ENCODE data around the gene MTERF4.

MTERF4 gene

DNA sequence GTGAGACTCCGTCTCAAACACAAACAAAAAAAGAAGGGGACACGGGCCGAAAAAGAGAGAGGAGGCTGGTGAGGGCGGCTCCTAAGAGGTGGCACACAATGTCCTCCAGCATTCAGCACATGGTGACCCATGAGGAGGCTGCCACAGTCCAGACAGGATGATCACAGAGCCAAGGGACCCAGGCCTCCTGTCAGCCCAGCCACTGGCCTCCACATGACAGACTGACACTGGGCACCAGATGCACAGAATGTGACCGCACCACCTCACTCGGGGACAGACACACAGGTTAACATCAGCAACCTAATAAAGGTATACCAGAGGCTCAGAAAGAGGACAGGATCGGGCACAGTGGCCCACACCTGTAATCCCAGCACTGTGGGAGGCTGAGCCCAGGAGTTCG is 26.2 kb upstream of the MTERF4 start:
- Histone ChIP-seq H3K27me3 (ENCODE audit: insufficient read depth, poor library complexity, severe bottlenecking) (no peaks in the 10 kb centered on the region), H3K4me3 (replicated peaks; ENCODE audit: insufficient read depth, low read length) (no peak overlapping the region), H3K27ac (replicated peaks) (no peak overlapping the region)
- DNase-seq (ENCODE audit: low read depth in 1 of 2, low spot score in 1 of 2), result no peak
- TF ChIP-seq SPI1 (IDR thresholded peaks at IDR 0.05; ENCODE audit: borderline replicate concordance, low read depth), result no peak
- TF ChIP-seq, protein P1, sequence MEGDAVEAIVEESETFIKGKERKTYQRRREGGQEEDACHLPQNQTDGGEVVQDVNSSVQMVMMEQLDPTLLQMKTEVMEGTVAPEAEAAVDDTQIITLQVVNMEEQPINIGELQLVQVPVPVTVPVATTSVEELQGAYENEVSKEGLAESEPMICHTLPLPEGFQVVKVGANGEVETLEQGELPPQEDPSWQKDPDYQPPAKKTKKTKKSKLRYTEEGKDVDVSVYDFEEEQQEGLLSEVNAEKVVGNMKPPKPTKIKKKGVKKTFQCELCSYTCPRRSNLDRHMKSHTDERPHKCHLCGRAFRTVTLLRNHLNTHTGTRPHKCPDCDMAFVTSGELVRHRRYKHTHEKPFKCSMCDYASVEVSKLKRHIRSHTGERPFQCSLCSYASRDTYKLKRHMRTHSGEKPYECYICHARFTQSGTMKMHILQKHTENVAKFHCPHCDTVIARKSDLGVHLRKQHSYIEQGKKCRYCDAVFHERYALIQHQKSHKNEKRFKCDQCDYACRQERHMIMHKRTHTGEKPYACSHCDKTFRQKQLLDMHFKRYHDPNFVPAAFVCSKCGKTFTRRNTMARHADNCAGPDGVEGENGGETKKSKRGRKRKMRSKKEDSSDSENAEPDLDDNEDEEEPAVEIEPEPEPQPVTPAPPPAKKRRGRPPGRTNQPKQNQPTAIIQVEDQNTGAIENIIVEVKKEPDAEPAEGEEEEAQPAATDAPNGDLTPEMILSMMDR (IDR thresholded peaks at IDR 0.05; ENCODE audit: insufficient read depth, low read length), result no peak
- TF ChIP-seq, protein P2, sequence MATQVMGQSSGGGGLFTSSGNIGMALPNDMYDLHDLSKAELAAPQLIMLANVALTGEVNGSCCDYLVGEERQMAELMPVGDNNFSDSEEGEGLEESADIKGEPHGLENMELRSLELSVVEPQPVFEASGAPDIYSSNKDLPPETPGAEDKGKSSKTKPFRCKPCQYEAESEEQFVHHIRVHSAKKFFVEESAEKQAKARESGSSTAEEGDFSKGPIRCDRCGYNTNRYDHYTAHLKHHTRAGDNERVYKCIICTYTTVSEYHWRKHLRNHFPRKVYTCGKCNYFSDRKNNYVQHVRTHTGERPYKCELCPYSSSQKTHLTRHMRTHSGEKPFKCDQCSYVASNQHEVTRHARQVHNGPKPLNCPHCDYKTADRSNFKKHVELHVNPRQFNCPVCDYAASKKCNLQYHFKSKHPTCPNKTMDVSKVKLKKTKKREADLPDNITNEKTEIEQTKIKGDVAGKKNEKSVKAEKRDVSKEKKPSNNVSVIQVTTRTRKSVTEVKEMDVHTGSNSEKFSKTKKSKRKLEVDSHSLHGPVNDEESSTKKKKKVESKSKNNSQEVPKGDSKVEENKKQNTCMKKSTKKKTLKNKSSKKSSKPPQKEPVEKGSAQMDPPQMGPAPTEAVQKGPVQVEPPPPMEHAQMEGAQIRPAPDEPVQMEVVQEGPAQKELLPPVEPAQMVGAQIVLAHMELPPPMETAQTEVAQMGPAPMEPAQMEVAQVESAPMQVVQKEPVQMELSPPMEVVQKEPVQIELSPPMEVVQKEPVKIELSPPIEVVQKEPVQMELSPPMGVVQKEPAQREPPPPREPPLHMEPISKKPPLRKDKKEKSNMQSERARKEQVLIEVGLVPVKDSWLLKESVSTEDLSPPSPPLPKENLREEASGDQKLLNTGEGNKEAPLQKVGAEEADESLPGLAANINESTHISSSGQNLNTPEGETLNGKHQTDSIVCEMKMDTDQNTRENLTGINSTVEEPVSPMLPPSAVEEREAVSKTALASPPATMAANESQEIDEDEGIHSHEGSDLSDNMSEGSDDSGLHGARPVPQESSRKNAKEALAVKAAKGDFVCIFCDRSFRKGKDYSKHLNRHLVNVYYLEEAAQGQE (IDR thresholded peaks at IDR 0.05; ENCODE audit: insufficient replicate concordance, low read depth), result no peak
- no peak for TF ChIP-seq GABPA (IDR thresholded peaks at IDR 0.05; ENCODE audit: low read depth)
- no peak for TF ChIP-seq POLR2AphosphoS5 (IDR thresholded peaks at IDR 0.05; ENCODE audit: low read depth)

DNA sequence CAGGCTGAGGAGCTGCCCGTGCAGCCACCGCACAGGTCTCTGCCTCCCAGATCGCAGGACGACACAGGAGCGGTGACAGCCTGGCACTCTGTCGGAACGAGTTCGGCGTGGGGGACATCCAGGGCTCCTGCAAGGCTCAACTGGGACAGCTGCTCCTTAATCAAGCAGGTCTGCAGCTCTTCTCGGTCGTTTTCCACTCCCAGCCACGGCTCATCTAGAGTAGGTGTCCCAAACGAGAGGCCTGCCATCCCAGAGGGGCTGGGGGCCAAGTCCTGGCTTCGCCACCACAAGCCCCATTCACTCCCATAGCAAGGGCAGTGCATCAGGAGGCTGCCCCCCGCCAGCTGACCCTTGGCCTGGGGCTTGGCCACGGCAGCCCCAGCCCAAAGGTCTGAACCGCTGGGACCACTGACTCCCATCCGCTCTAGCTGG is 24.7 kb upstream of the MTERF4 start:
- TF ChIP-seq GABPA (IDR thresholded peaks at IDR 0.05; ENCODE audit: low read depth) (no peak), POLR2AphosphoS5 (IDR thresholded peaks at IDR 0.05; ENCODE audit: low read depth) (no peak), SPI1 (IDR thresholded peaks at IDR 0.05; ENCODE audit: borderline replicate concordance, low read depth) (no peak)
- TF ChIP-seq, protein P2 (IDR thresholded peaks at IDR 0.05; ENCODE audit: insufficient replicate concordance, low read depth), result no peak
- TF ChIP-seq, protein P1 (IDR thresholded peaks at IDR 0.05; ENCODE audit: insufficient read depth, low read length), result no peak
- no peaks in the 10 kb centered on the region for H3K27me3 ChIP-seq (ENCODE audit: insufficient read depth, poor library complexity, severe bottlenecking)
- H3K4me3 ChIP-seq (replicated peaks; ENCODE audit: insufficient read depth, low read length), result no peak overlapping the region
- H3K27ac ChIP-seq (replicated peaks), result no peak overlapping the region
- DNase-seq (ENCODE audit: low read depth in 1 of 2, low spot score in 1 of 2), result no peak

DNA sequence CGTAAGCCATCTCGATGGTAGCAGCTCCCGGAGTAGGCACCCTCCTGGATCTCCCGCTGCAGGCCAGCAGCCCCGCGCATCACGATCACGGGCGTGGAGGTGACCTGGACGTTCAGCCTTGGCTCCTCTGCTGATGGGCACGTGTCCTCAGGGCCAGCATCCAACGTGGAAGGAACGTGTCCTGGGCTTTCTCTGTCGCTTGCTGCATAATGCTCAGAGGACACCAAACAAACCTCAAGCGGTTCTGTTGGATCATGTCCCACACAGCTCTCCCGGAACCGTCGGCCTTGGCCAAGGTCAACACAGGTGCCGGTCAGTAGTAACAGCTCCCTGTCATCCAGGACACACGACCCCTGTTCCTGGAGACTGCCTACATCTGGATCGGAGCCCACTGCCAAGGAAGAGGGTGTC is 24.1 kb upstream of the MTERF4 start:
- Histone ChIP-seq H3K4me3 (replicated peaks; ENCODE audit: insufficient read depth, low read length) (no peak overlapping the region), H3K27me3 (ENCODE audit: insufficient read depth, poor library complexity, severe bottlenecking) (no peaks in the 10 kb centered on the region), H3K27ac (replicated peaks) (no peak overlapping the region)
- no peak for TF ChIP-seq GABPA (IDR thresholded peaks at IDR 0.05; ENCODE audit: low read depth)
- no peak for TF ChIP-seq SPI1 (IDR thresholded peaks at IDR 0.05; ENCODE audit: borderline replicate concordance, low read depth)
- TF ChIP-seq, protein P2 (IDR thresholded peaks at IDR 0.05; ENCODE audit: insufficient replicate concordance, low read depth), result no peak
- TF ChIP-seq, protein P1 (IDR thresholded peaks at IDR 0.05; ENCODE audit: insufficient read depth, low read length), result no peak
- no peak for TF ChIP-seq POLR2AphosphoS5 (IDR thresholded peaks at IDR 0.05; ENCODE audit: low read depth)
- no peak for DNase-seq (ENCODE audit: low read depth in 1 of 2, low spot score in 1 of 2)

Data from HL-60 (cell line).